HepG2 (cell line): ENCODE data around the gene ARPC1B. TPM values are rescaled to one million over a fixed set of nuclear protein-coding genes. Genes with fewer than 3 reads are reported as not detected.

ENCODE experiments used
- AGO1 ChIP-seq: fragments of 200-400 bp; formaldehyde crosslinking; IDR thresholded peaks from 2 replicates; pipeline ENCODE4 v1.6.1; 2017; ENCODE audit warnings: mild to moderate bottlenecking, low read depth, low read length, moderate library complexity; ENCODE audit not compliant: poor library complexity, severe bottlenecking
- ARHGAP35 ChIP-seq: sonication (generic); formaldehyde crosslinking; IDR thresholded peaks from 2 replicates; pipeline ENCODE4 v1.9.0; 2022; ENCODE audit warnings: mild to moderate bottlenecking, inconsistent platforms, moderate library complexity, missing genetic modification reagents, borderline replicate concordance
- ARNT2 ChIP-seq: sonication (generic); formaldehyde crosslinking; IDR thresholded peaks from 2 replicates; pipeline ENCODE4 v1.8.0; 2022; ENCODE audit warnings: mild to moderate bottlenecking, low read depth, missing genetic modification reagents, moderate library complexity
- ATM ChIP-seq: fragments of 450-650 bp; IDR thresholded peaks from 2 replicates; pipeline ENCODE4 v1.7.1; 2017; ENCODE audit warnings: mild to moderate bottlenecking, borderline replicate concordance
- CBX2 ChIP-seq, 2 experiments: fragments of 200-600 bp in 1 of 2; sonication (generic); formaldehyde crosslinking in 1 of 2; IDR thresholded peaks; 2 replicates each; pipeline versions ENCODE4 v1.7.0 to v1.8.1; 2018 to 2022; ENCODE audit warnings: low read depth in 2 of 2, low read length in 1 of 2, mild to moderate bottlenecking in 1 of 2, missing genetic modification reagents in 1 of 2
- CHD4 ChIP-seq: fragments of 200-600 bp; sonication (generic); IDR thresholded peaks from 2 replicates; pipeline ENCODE4 v1.7.0; 2017; ENCODE audit warnings: mild to moderate bottlenecking, low read length, borderline replicate concordance
- CREM ChIP-seq, 2 experiments: sonication (generic) in 1 of 2; formaldehyde crosslinking in 1 of 2; IDR thresholded peaks; 2 replicates each; pipeline versions ENCODE4 v1.4.0 to v1.6.1; 2016 to 2020; ENCODE audit warnings: antibody characterized with exemption in 1 of 2, mild to moderate bottlenecking in 1 of 2, missing genetic modification reagents in 1 of 2
- DR1 ChIP-seq: sonication (generic); formaldehyde crosslinking; IDR thresholded peaks from 2 replicates; pipeline ENCODE4 v1.8.0; 2021; ENCODE audit warnings: mild to moderate bottlenecking, missing genetic modification reagents, inconsistent platforms
- FOXO1 ChIP-seq: sonication (generic); formaldehyde crosslinking; IDR thresholded peaks from 2 replicates; pipeline ENCODE4 v1.4.0; 2020; ENCODE audit warnings: missing genetic modification reagents
- HNF4A ChIP-seq: sonication (generic); formaldehyde crosslinking; IDR thresholded peaks from 2 replicates; pipeline ENCODE4 v1.4.0; 2020; ENCODE audit warnings: missing genetic modification reagents
- KDM2A ChIP-seq: sonication (generic); formaldehyde crosslinking; IDR thresholded peaks from 2 replicates; pipeline ENCODE4 v1.4.0; 2020; ENCODE audit warnings: low read depth, missing genetic modification reagents, borderline replicate concordance
- KLF11 ChIP-seq: IDR thresholded peaks from 2 replicates; pipeline ENCODE4 v1.6.1; 2016; ENCODE audit warnings: missing compliant biosample characterization
- KLF13 ChIP-seq: sonication (generic); formaldehyde crosslinking; IDR thresholded peaks from 2 replicates; pipeline ENCODE4 v1.4.0; 2020; ENCODE audit warnings: mild to moderate bottlenecking, missing genetic modification reagents
- MAFF ChIP-seq: IDR thresholded peaks from 2 replicates; pipeline ENCODE4 v1.6.1; 2011; ENCODE audit warnings: low read depth, low read length, improper control_type of control experiment
- MEIS2 ChIP-seq: sonication (generic); formaldehyde crosslinking; IDR thresholded peaks from 2 replicates; pipeline ENCODE4 v1.9.0; 2021; ENCODE audit warnings: mild to moderate bottlenecking, missing genetic modification reagents
- MTA3 ChIP-seq: sonication (generic); formaldehyde crosslinking; IDR thresholded peaks from 2 replicates; pipeline ENCODE4 v1.4.0; 2020; ENCODE audit warnings: missing genetic modification reagents
- MXD4 ChIP-seq: IDR thresholded peaks from 2 replicates; pipeline ENCODE4 v1.6.1; 2016; ENCODE audit warnings: mild to moderate bottlenecking, missing biosample characterization, missing genetic modification reagents
- MXI1 ChIP-seq: IDR thresholded peaks from 3 replicates; pipeline ENCODE4 v1.6.1; 2012; ENCODE audit warnings: low read depth, low read length, inconsistent platforms, borderline replicate concordance
- NR2F6 ChIP-seq, 2 experiments: IDR thresholded peaks; 2 replicates each; pipeline ENCODE4 v1.6.1; 2016; ENCODE audit warnings: antibody characterized with exemption in 1 of 2, mild to moderate bottlenecking in 1 of 2
- SUZ12 ChIP-seq: fragments of 150-350 bp; IDR thresholded peaks from 2 replicates; pipeline ENCODE4 v1.6.1; 2014; ENCODE audit warnings: low read depth, low read length
- ZMAT3 ChIP-seq: sonication (generic); formaldehyde crosslinking; conservative IDR thresholded peaks from 2 replicates; pipeline ENCODE4 v1.7.0; 2021; ENCODE audit warnings: missing genetic modification reagents
- ZMYM3 ChIP-seq: sonication (generic); formaldehyde crosslinking; IDR thresholded peaks from 2 replicates; pipeline ENCODE4 v1.5.1; 2020; ENCODE audit warnings: mild to moderate bottlenecking, missing genetic modification reagents
- ZNF260 ChIP-seq: sonication (generic); formaldehyde crosslinking; IDR thresholded peaks from 2 replicates; pipeline ENCODE4 v1.4.0; 2020; ENCODE audit warnings: missing genetic modification reagents, low read depth, mild to moderate bottlenecking, borderline replicate concordance
- ZNF292 ChIP-seq: sonication (generic); formaldehyde crosslinking; IDR thresholded peaks from 2 replicates; pipeline ENCODE4 v1.8.1; 2022; ENCODE audit warnings: mild to moderate bottlenecking, low read depth, missing genetic modification reagents, borderline replicate concordance
- ZNF33A ChIP-seq: sonication (generic); formaldehyde crosslinking; IDR thresholded peaks from 2 replicates; pipeline ENCODE4 v1.5.1; 2020; ENCODE audit warnings: missing genetic modification reagents, mild to moderate bottlenecking, moderate library complexity, borderline replicate concordance
- ZNF468 ChIP-seq: sonication (generic); formaldehyde crosslinking; IDR thresholded peaks from 2 replicates; pipeline ENCODE4 v1.8.0; 2022; ENCODE audit warnings: mild to moderate bottlenecking, moderate library complexity, missing genetic modification reagents
- ZNF562 ChIP-seq: sonication (generic); formaldehyde crosslinking; IDR thresholded peaks from 2 replicates; pipeline ENCODE4 v1.8.0; 2022; ENCODE audit warnings: missing genetic modification reagents, borderline replicate concordance
- ZNF709 ChIP-seq: sonication (generic); formaldehyde crosslinking; IDR thresholded peaks from 2 replicates; pipeline ENCODE4 v1.5.0; 2020; ENCODE audit warnings: mild to moderate bottlenecking, missing genetic modification reagents
- ZNF737 ChIP-seq: sonication (generic); formaldehyde crosslinking; IDR thresholded peaks from 2 replicates; pipeline ENCODE4 v1.5.0; 2020; ENCODE audit warnings: missing genetic modification reagents, mild to moderate bottlenecking, borderline replicate concordance
- ZSCAN20 ChIP-seq: sonication (generic); formaldehyde crosslinking; IDR thresholded peaks from 2 replicates; pipeline ENCODE4 v1.4.0; 2020; ENCODE audit warnings: missing genetic modification reagents, mild to moderate bottlenecking, borderline replicate concordance
- polyA plus RNA-seq, 8 experiments: library from polyadenylated mRNA; depleted of rRNA in 3 of 8; stranded (reverse) in 7 of 8; unstranded in 1 of 8; fragments of >200 nt; fragmentation: Illumina TruSeq in 4 of 8; extraction: Trizol in 4 of 8; gene quantifications; 2 replicates each; pipeline versions ENCODE4 v1.2.1 to v1.2.3, GENCODE V29; 2011 to 2016; ENCODE audit warnings: low read depth in 4 of 8, missing spikeins in 1 of 8, mixed read lengths in 1 of 8; ENCODE audit not compliant: insufficient read depth in 1 of 8
- total RNA-seq, 5 experiments: library from RNA; depleted of rRNA; stranded (reverse); fragments of >200 nt; fragmentation: Illumina TruSeq; extraction: Trizol; gene quantifications; 2 replicates each; pipeline ENCODE4 v1.2.3, GENCODE V29; 2016; ENCODE audit warnings: low read depth in 1 of 5
- TF ChIP-seq, protein P1 (sequence below): sonication (generic); formaldehyde crosslinking; IDR thresholded peaks from 2 replicates; pipeline ENCODE4 v1.5.0; 2020; ENCODE audit warnings: mild to moderate bottlenecking, low read depth, missing genetic modification reagents, borderline replicate concordance
- TF ChIP-seq, protein P2 (sequence below): IDR thresholded peaks from 2 replicates; pipeline ENCODE4 v1.6.1; 2012; ENCODE audit warnings: inconsistent platforms

The ARPC1B gene
- total and polyA plus RNA-seq, 2 of the 13 experiments (the other 11 are each of a cell fraction or from before 2014, with no cell fraction given) = 72.9 to 89.1 TPM

DNA sequence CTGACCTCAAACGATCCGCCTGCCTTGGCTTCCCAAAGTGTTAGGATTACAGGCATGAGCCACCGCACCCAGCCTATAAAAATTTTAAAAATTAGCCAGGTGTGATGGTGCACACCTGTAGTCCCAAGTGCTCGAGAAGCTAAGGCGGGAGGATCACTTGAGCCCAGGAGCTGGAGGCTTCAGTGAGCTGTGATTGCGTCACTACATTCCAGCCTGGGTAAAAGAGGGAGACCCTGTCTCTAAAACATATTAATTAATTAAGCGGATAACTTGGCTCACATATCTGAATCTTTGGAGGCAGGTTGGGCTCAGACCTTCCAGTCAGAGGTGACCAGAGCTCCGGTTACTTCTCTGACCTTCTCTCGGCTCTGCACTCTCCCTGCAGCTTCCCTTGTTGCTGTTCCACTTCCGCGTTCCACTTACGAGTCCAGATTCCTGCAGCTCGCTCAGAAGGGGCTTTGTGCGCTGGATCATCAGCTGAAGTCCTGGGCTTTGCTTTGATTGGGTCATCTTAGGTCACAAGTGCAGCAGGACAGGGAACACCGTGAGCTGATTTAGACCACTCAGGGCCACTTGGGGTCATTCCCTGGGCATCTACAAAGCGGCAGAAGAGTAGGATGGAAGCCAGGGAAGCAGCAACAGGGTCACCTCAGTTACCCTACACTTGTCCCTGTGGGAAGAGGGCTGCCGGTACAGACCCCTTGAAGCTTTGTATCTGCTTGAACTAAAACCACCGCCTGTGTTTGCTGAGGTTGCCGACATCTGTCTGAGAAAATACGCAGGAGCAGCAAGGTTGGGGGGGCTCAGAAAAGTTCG is 2.0 kb upstream of the ARPC1B start (continued):
- TF ChIP-seq CHD4 (no peak), CBX2 (IDR thresholded peaks at IDR 0.05; ENCODE audit: low read depth, low read length) (no peak), CBX2 (CRISPR knock-in tag; IDR thresholded peaks at IDR 0.05; ENCODE audit: low read depth) (no peak), MAFF (0 out of 2 replicates have a peak, but pooled peaks have one; percentile 4), ARNT2 (CRISPR knock-in tag) (no peak), MTA3 (CRISPR knock-in tag) (no peak), DR1 (no peak), ZNF562 (CRISPR knock-in tag) (no peak), ZSCAN20 (CRISPR knock-in tag) (no peak), MEIS2 (no peak), FOXO1 (CRISPR knock-in tag) (peak; percentile 63; the same call in 1 of the 2 replicates), CREM (IDR thresholded peaks at IDR 0.05) (peak; percentile 51; the same call in 1 of the 2 replicates), CREM (CRISPR knock-in tag; IDR thresholded peaks at IDR 0.05) (no peak), ZNF709 (no peak), ZNF260 (no peak), KDM2A (peak; percentile 74; the same call in 1 of the 2 replicates), ZMAT3 (no peak), NR2F6 (IDR thresholded peaks at IDR 0.05) (peak; percentile 87), NR2F6 (CRISPR knock-in tag; IDR thresholded peaks at IDR 0.05) (peak; percentile 89), ARHGAP35 (CRISPR knock-in tag) (no peak; the same call in 1 of the 2 replicates), KLF11 (CRISPR knock-in tag) (no peak), ZNF737 (CRISPR knock-in tag) (no peak), ZNF33A (no peak), HNF4A (CRISPR knock-in tag) (peak; percentile 90), ZNF292 (peak; percentile 98; the same call in 1 of the 2 replicates), ATM (no peak), ZNF468 (no peak), ZMYM3 (CRISPR knock-in tag) (peak; percentile 59; the same call in 1 of the 2 replicates), MXI1 (peak; percentile 80; the same call in 1 of the 3 replicates), MXD4 (CRISPR knock-in tag) (no peak), KLF13 (CRISPR knock-in tag) (no peak), SUZ12 (no peak), AGO1 (no peak)
- TF ChIP-seq, protein P1, sequence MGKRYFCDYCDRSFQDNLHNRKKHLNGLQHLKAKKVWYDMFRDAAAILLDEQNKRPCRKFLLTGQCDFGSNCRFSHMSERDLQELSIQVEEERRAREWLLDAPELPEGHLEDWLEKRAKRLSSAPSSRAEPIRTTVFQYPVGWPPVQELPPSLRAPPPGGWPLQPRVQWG (CRISPR knock-in tag) = no peak
- TF ChIP-seq, protein P2, sequence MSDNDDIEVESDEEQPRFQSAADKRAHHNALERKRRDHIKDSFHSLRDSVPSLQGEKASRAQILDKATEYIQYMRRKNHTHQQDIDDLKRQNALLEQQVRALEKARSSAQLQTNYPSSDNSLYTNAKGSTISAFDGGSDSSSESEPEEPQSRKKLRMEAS = no peak
